ENCODE data around the gene FBP2.

DNA sequence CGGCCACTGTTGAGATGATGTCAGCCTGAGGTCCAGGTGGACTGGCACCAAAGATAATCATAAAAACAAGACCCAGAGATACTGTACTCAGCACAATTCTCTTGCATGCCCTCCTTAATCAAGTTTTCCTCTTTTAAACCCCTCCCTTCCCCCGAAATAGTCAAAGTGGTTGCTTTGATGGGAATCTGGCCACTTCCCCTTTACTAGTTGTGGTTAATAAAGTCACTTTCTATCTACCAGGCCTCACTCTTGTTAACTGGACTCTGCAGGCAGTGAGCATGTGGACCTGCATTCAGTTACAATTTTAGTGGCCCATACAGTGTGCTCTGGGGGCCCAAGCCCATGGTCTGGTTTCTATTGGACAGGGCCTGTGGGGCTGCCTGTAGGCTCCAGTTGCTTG, 17.5 kb downstream of the FBP2 start:
- TF ChIP-seq, protein P1, sequence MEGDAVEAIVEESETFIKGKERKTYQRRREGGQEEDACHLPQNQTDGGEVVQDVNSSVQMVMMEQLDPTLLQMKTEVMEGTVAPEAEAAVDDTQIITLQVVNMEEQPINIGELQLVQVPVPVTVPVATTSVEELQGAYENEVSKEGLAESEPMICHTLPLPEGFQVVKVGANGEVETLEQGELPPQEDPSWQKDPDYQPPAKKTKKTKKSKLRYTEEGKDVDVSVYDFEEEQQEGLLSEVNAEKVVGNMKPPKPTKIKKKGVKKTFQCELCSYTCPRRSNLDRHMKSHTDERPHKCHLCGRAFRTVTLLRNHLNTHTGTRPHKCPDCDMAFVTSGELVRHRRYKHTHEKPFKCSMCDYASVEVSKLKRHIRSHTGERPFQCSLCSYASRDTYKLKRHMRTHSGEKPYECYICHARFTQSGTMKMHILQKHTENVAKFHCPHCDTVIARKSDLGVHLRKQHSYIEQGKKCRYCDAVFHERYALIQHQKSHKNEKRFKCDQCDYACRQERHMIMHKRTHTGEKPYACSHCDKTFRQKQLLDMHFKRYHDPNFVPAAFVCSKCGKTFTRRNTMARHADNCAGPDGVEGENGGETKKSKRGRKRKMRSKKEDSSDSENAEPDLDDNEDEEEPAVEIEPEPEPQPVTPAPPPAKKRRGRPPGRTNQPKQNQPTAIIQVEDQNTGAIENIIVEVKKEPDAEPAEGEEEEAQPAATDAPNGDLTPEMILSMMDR (IDR thresholded peaks at IDR 0.05; ENCODE audit: low read depth, low read length): no peak
- no peak for TF ChIP-seq POLR2A (IDR thresholded peaks at IDR 0.05; ENCODE audit: extremely low read depth, insufficient read length)
- TF ChIP-seq, protein P2, sequence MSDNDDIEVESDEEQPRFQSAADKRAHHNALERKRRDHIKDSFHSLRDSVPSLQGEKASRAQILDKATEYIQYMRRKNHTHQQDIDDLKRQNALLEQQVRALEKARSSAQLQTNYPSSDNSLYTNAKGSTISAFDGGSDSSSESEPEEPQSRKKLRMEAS (IDR thresholded peaks at IDR 0.05; ENCODE audit: low read depth, low read length): 0 out of 2 replicates have a peak, but pooled peaks have one; percentile 4

All from NB4 (cell line).